ENCODE results near the gene GCHFR. TPM values are rescaled to one million over a fixed set of nuclear protein-coding genes. Genes with fewer than 3 reads are reported as not detected.

The GCHFR gene
- total RNA-seq, 2 donors from 2014 or later: 9.7 to 33.8 TPM

DNA sequence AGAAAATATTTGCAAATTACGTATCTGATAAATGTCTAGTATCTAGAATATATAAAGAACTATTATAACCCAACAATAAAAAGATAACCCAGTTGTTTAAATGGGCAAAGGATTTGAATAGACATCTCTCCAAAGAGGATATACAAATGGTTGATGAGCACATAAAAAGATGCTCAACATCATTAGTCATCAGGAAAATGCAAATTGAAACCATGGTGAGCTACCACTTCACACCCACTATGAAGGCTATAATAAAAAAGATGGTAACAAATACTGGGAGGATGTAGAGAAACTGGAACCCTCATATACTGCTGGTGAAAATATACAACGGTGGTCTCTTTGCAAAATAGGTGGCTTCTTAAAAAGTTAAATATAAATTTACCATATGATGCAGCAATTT is 40.9 kb upstream of the GCHFR start:
- H3K9me3 ChIP-seq: no peaks in the 10 kb centered on the region
- no peak overlapping the region for H3K4me3 ChIP-seq
- no peaks in the 10 kb centered on the region for H3K36me3 ChIP-seq
- H3K27me3 ChIP-seq: no peaks in the 10 kb centered on the region
- H3K27ac ChIP-seq: no peak overlapping the region
- TF ChIP-seq, protein P1, sequence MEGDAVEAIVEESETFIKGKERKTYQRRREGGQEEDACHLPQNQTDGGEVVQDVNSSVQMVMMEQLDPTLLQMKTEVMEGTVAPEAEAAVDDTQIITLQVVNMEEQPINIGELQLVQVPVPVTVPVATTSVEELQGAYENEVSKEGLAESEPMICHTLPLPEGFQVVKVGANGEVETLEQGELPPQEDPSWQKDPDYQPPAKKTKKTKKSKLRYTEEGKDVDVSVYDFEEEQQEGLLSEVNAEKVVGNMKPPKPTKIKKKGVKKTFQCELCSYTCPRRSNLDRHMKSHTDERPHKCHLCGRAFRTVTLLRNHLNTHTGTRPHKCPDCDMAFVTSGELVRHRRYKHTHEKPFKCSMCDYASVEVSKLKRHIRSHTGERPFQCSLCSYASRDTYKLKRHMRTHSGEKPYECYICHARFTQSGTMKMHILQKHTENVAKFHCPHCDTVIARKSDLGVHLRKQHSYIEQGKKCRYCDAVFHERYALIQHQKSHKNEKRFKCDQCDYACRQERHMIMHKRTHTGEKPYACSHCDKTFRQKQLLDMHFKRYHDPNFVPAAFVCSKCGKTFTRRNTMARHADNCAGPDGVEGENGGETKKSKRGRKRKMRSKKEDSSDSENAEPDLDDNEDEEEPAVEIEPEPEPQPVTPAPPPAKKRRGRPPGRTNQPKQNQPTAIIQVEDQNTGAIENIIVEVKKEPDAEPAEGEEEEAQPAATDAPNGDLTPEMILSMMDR (IDR thresholded peaks at IDR 0.05): no peak
- no peak for DNase-seq (ENCODE audit: low spot score)
- no peaks in the 10 kb centered on the region for H3K4me1 ChIP-seq

DNA sequence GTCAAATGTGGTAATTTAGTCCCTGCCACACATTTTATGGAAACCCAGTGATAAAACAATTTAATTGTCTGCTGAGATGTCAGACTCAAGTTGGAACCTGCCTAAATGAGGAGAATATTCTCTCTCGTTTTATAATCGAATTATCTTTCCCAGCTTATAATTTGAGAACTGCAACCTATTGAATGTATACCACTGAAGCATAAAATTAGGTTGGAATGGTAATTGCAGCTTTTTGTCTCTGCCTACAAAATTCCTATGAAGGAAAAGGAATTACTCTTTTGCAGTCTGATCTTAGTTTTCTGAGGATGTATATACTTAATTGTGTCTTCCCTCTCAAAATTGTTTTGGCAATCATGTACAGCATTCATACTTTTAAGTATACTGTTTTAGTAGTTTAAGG is 39.9 kb upstream of the GCHFR start:
- H3K4me1 ChIP-seq: no peaks in the 10 kb centered on the region
- H3K9me3 ChIP-seq: no peaks in the 10 kb centered on the region
- TF ChIP-seq, protein P1 (IDR thresholded peaks at IDR 0.05): no peak
- H3K36me3 ChIP-seq: no peaks in the 10 kb centered on the region
- DNase-seq (ENCODE audit: low spot score): no peak
- H3K4me3 ChIP-seq: no peak overlapping the region
- H3K27ac ChIP-seq: no peak overlapping the region
- H3K27me3 ChIP-seq: no peaks in the 10 kb centered on the region

DNA sequence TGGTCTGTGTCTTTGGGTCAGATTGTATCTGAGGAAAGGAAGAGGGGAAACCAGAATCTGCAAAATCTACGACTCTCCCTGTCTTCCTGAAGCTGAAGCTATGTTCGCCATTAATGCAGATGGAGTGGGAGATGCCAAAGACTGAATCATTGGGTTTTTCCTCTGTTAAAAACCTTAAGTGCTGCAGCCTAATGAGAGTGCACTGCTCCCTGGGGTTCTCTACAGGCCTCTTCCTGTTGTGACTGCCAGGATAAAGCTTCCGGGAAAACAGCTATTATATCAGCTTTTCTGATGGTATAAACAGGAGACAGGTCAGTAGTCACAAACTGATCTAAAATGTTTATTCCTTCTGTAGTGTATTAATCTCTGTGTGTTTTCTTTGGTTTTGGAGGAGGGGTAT is 32.8 kb upstream of the GCHFR start:
- H3K9me3 ChIP-seq: no peaks in the 10 kb centered on the region

DNA sequence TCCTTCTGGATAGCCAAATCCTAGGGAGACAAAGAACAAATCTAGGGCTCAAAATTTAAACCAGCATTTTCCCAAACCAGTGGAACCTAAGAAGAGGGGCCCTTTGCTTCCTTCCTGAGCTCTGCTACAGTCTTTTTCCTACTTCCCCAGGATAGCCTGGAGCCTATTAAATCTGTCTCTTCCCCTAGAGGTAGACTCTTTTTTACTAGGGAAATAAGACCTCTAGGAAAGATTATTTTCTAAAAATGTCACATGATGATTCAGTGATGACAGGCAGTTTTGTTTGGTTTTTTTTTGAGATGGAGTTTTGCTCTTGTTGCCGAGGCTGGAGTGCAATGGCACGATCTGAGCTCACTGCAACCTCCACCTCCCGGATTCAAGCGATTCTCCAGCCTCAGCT is 27.3 kb upstream of the GCHFR start:
- Histone ChIP-seq H3K4me1 (no peaks in the 10 kb centered on the region), H3K27ac (no peak overlapping the region), H3K4me3 (no peak overlapping the region), H3K9me3 (no peaks in the 10 kb centered on the region), H3K27me3 (no peaks in the 10 kb centered on the region), H3K36me3 (peaks cover 62% of the 10 kb centered on the region)
- no peak for DNase-seq (ENCODE audit: low spot score)
- TF ChIP-seq, protein P1 (IDR thresholded peaks at IDR 0.05): no peak

More for the DNA sequence above, 32.8 kb upstream of the GCHFR start:
- Histone ChIP-seq H3K4me1 (no peaks in the 10 kb centered on the region), H3K36me3 (peaks cover 18% of the 10 kb centered on the region), H3K4me3 (no peak overlapping the region), H3K27me3 (no peaks in the 10 kb centered on the region), H3K27ac (no peak overlapping the region)
- DNase-seq (ENCODE audit: low spot score): no peak
- TF ChIP-seq, protein P1 (IDR thresholded peaks at IDR 0.05): no peak

DNA sequence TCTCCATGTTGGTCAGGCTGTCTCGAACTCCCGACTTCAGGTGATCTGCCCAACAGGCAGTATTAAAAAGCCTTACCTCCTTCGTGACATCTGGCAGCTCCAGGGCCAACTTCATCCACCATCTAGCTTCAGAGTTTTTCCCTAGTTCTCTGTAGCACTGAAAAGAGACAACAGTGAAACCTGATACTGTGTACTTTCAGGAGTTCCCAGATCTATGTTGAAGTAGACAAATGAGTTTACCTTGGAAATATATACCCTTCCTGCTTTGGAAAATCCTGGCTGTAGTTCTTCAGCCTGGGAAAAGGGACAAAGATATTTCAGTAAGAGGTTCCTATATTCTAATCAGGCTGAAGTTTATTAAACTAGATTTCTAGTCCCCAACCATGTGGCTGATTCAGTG is 26.8 kb upstream of the GCHFR start:
- no peaks in the 10 kb centered on the region for H3K27me3 ChIP-seq
- H3K9me3 ChIP-seq: no peaks in the 10 kb centered on the region
- DNase-seq (ENCODE audit: low spot score): no peak
- TF ChIP-seq, protein P1 (IDR thresholded peaks at IDR 0.05): no peak
- no peak overlapping the region for H3K27ac ChIP-seq
- no peaks in the 10 kb centered on the region for H3K4me1 ChIP-seq
- H3K36me3 ChIP-seq: peaks cover 63% of the 10 kb centered on the region
- H3K4me3 ChIP-seq: no peak overlapping the region

DNA sequence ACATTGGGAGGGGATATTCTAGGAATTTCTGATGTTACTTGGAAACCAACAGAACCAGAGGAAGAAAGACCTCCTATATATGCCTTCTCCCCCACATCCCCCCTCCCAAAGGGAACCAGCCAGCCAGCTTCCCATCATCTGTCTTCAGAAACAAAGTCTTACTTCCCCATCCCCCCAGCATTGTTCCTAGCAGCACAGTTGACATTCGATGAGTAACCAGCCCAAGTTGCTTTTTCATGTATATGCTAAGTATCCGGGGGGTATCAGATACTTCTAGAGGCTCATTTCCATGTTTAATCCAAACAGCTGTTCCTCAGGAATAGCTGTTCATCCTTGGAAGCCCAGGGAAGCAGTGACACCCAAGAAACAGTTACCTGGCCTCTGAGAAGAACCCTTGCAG is 24.8 kb upstream of the GCHFR start:
- Histone ChIP-seq H3K27ac (no peak overlapping the region), H3K27me3 (no peaks in the 10 kb centered on the region), H3K9me3 (no peaks in the 10 kb centered on the region), H3K4me3 (no peak overlapping the region), H3K36me3 (peaks cover 68% of the 10 kb centered on the region), H3K4me1 (peaks cover 0 to 6% of the 10 kb centered on the region in 2 donors)
- no peak for DNase-seq (ENCODE audit: low spot score)
- TF ChIP-seq, protein P1 (IDR thresholded peaks at IDR 0.05): no peak
